Adrenal gland (tissue), 12 donors: Measurements from ENCODE around the gene TLE3. TPM values are rescaled to one million over a fixed set of nuclear protein-coding genes. Genes with fewer than 3 reads are reported as not detected.

Source experiments
- DNase-seq, 7 donors: peaks; one replicate each; pipeline ENCODE4 v3.0.0-alpha.2; 2019 to 2020
- H3K27ac ChIP-seq, 5 donors: fragments of 200-600 bp; sonication (generic) in 4 of 5; 1 replicate in 3 of 5; 2 replicates in 2 of 5; pipeline versions ENCODE4 v1.5.1 to v1.8.0; 2016 to 2020; ENCODE audit warnings: mild to moderate bottlenecking in 1 of 5
- H3K27me3 ChIP-seq: fragments of 200-600 bp; 2 replicates; pipeline ENCODE4 v1.8.0; 2021
- H3K36me3 ChIP-seq, 2 donors: fragments of 200-600 bp; replicated peaks in 1 of 2; 1 replicate in 1 of 2; 2 replicates in 1 of 2; pipeline versions ENCODE4 v1.5.1 to v1.8.0; 2018 to 2022
- H3K4me1 ChIP-seq, 2 donors: fragments of 200-600 bp; replicated peaks in 1 of 2; 1 replicate in 1 of 2; 2 replicates in 1 of 2; pipeline versions ENCODE4 v1.5.1 to v1.8.0; 2018 to 2021
- H3K4me3 ChIP-seq, 4 donors: fragments of 200-600 bp; sonication (generic) in 3 of 4; one replicate each; pipeline ENCODE4 v1.5.1; 2016 to 2018
- H3K9me3 ChIP-seq, 3 donors: fragments of 200-600 bp; sonication (generic) in 1 of 3; replicated peaks in 1 of 3; 1 replicate in 2 of 3; 2 replicates in 1 of 3; pipeline versions ENCODE4 v1.5.1 to v1.8.0; 2016 to 2021
- CTCF ChIP-seq, 6 experiments: fragments of 450-650 bp in 4 of 6; fragments of 200-600 bp in 2 of 6; sonication (generic) in 1 of 6; IDR thresholded peaks; 1 replicate in 5 of 6; 2 replicates in 1 of 6; pipeline versions ENCODE4 v1.5.1 to v1.8.0; 2016 to 2021; ENCODE audit warnings: antibody characterized with exemption in 6 of 6, mild to moderate bottlenecking in 2 of 6, moderate library complexity in 1 of 6
- POLR2A ChIP-seq, 2 donors: fragments of 450-650 bp; IDR thresholded peaks; one replicate each; pipeline ENCODE4 v1.6.1; 2017; ENCODE audit warnings: antibody characterized with exemption in 2 of 2, mild to moderate bottlenecking in 2 of 2, moderate library complexity in 1 of 2
- WGBS, 4 donors: extraction: QIAGEN DNeasy Blood & Tissue Kit in 2 of 4; methylation state at CpG; one replicate each; pipeline versions ENCODE4 v1.1.5 to v1.1.7; 2013 to 2017; 5-methylcytosine and 5-hydroxymethylcytosine counted together
- intact Hi-C, 2 donors: fragments of 100-400 bp; cut with DNase I; formaldehyde crosslinking; loops; one replicate each; pipeline versions ENCODE4 v1.14.1 to v1.15.0; 2022 to 2023
- polyA plus RNA-seq, 3 donors: library from polyadenylated mRNA; stranded (reverse); fragments of 200-250 nt in 2 of 3; fragments of 350-450 nt in 1 of 3; fragmentation: Illumina TruSeq in 1 of 3; extraction: RNeasy Lipid Tissue Mini Kit (QIAGEN cat#74804) in 1 of 3; gene quantifications; one replicate each; pipeline ENCODE4 v1.2.3, GENCODE V29; 2013 to 2014
- total RNA-seq, 9 donors: library from RNA; depleted of rRNA in 4 of 9; stranded (reverse); fragments of >200 nt in 4 of 9; fragments of 120-200 nt in 1 of 9; fragmentation: NEBNext Ultra II Directional in 1 of 9; extraction: Animal tissue kit (Norgen Biotek cat#: 25700) in 1 of 9; gene quantifications; one replicate each; pipeline versions ENCODE4 v1.1.0 to v1.2.4, GENCODE V29; 2013 to 2023
- donor health status: healthy with polysubstance abuse.
- donor health status: Bipolar disorder and iron deficiency.
- donor health status: DM: yes; HTN: yes; CAD: no.
- donor health status: DM: no; HTN: no; CAD: no.
- donor health status: DM: no; HTN: no; CAD: no.
- donor health status: DM: yes; HTN: yes; CAD: no.

TLE3 gene
- total and polyA plus RNA-seq, 12 donors: 1.6 to 73.3 (median 28.1) TPM

- TF ChIP-seq POLR2A (IDR thresholded peaks at IDR 0.05) (peak; percentile 51 to 85), CTCF (IDR thresholded peaks at IDR 0.05) (no peak)
- intact Hi-C loops: loop anchor here in 1 of 2 donors (10.0 kb wide), 1 partner anchor 375 kb away; no protein-coding TSS in a partner anchor
Measured at GRCh38 chr15:70099167-70099966, 1.6 kb upstream of the TLE3 start.

DNA sequence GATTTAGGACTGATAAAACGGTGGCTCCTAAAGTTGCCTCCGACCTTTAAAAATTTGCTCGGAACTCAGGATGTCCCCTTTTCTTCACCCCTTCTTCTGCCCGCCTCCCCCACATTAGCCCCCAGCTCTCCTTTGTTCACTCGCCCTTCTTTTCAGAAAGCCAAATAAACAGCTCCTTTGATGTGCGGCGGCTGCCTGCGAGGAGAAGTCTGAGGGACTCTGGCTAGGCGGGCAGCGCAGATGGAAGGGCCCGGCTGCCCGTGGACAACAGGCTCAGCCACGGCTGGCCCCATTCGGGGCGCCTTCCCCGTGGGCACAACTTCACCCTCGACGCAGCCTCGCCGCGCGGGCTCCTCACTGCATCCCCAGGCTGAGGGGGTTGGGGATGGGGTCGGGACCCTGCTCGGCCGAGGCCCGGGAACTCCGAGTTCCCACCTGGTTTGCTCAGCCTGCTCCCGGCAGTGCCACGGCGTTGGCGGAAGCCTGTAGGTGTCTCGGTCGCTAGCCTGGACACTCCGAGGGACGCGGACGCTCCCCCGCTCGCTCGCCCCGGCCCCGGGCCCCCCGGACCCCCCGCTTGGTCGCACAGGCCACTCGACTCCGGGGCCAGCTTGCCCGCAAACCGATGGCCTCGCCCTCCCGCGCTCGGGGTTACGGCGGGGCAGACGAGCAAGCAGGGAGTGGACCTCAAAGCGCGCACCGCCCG lies 897 bp upstream of the TLE3 start:
- Histone ChIP-seq H3K27ac (peak overlapping the region; percentile 74 to 97 (median 94)), H3K4me1 (peaks cover 40 to 69% of the 10 kb centered on the region in 2 donors), H3K4me3 (peak overlapping the region in 2 of 4 donors; percentile 13 to 93), H3K27me3 (no peaks in the 10 kb centered on the region), H3K36me3 (no peaks in the 10 kb centered on the region), H3K9me3 (no peaks in the 10 kb centered on the region)
- peak in 6 of 7 donors; percentile 44 to 75 (median 61) for DNase-seq
- intact Hi-C loops: loop anchor here in 1 of 2 donors (10.0 kb wide), 1 partner anchor 374 kb away; no protein-coding TSS in a partner anchor
- WGBS, 4 donors: 1 to 4% (median 3%) methylated on average over 13 to 60 of the region's 60 CpGs
- TF ChIP-seq CTCF (IDR thresholded peaks at IDR 0.05) (no peak), POLR2A (IDR thresholded peaks at IDR 0.05) (no peak)

More at GRCh38 chr15:70099167-70099966, 1.6 kb upstream of the TLE3 start:
- WGBS, 4 donors: 0 to 1% (median 1%) methylated on average over 36 to 69 of the region's 69 CpGs
- Histone ChIP-seq H3K4me3 (peak overlapping the region in 3 of 4 donors; percentile 13 to 93 (median 26)), H3K9me3 (no peaks in the 10 kb centered on the region), H3K36me3 (no peaks in the 10 kb centered on the region), H3K27ac (peak overlapping the region; percentile 74 to 97 (median 94)), H3K4me1 (peaks cover 40 to 62% of the 10 kb centered on the region in 2 donors), H3K27me3 (no peaks in the 10 kb centered on the region)
- peak; percentile 100 for DNase-seq

DNA sequence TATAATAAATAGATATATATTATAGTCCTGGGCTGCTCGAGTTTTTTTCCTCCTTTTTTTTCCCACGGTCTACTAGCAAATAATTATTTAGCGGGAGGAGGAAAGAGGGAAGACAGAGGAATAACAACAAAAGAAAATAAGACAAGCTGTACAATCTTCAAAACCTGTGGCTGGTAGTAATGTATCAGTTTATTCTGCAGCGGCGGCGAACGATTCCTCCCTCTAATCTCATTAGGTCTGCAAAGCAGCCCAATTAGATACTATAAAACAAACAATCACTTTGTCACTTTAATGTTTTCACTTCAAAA lies 390 bp upstream of the TLE3 start:
- H3K4me1 ChIP-seq: peaks cover 40 to 74% of the 10 kb centered on the region in 2 donors
- WGBS, 4 donors: 0 to 2% (median 1%) methylated on average over 7 of the region's 7 CpGs

More for the DNA sequence above, 390 bp upstream of the TLE3 start:
- TF ChIP-seq POLR2A (IDR thresholded peaks at IDR 0.05): no peak
- peak in 1 of 6 experiments; percentile 2 for TF ChIP-seq CTCF (IDR thresholded peaks at IDR 0.05)
- Histone ChIP-seq H3K9me3 (no peaks in the 10 kb centered on the region), H3K4me3 (peak overlapping the region in 1 of 4 donors; percentile 93), H3K27me3 (no peaks in the 10 kb centered on the region), H3K27ac (peak overlapping the region; percentile 74 to 97 (median 94)), H3K36me3 (no peaks in the 10 kb centered on the region)
- intact Hi-C loops: loop anchor here in 1 of 2 donors (10.0 kb wide), 1 partner anchor 373 kb away; no protein-coding TSS in a partner anchor
- no peak for DNase-seq
